DMS114 treated with DMSO at 0.1 percent for 48 hours (cell line): ENCODE measurements around the gene IFITM1.
"Not testable (repeated sequence)": the region's sequence is repeated elsewhere in the genome, so short reads cannot be mapped to it uniquely, and the experiment has no call there.

ENCODE experiments used
- DNase-seq: peaks from one replicate; lab custom pipeline; 2025; ENCODE audit not compliant: unreplicated experiment; lab: John Stamatoyannopoulos, UW

Gene IFITM1

DNA sequence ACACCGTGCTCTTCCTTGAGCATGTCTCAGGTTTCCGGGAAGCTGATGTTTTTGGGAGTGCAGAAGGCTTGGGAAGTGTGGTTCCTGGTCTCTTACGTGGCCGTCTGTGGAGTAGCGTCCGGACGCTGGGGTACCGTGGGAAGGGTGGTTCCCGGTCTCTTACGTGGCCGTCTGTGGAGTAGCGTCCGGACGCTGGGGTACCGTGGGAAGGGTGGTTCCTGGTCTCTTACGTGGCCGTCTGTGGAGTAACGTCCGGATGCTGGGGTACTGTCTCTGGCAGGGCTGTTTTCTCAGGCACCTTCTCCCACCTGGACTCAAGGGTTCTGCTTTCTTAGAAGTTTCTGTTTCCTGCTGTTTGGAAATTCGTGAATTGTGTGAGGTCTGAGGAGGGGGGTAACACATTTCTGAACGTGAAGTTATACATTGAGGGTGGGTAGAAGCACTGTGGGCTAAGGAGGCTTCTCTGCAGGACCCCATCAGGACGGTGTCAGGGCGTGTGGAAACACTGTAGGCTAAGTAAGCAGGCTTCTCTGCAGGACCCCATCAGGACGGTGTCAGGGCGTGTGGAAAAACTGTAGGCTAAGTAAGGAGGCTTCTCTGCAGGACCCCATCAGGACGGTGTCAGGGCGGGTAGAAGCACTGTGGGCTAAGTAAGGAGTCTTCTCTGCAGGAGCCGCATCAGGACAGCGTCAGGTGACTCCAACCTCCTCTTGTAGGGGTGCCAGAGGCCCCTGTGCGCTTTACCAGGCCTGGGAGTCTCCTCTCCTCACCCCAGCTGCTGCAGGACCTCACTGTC, 12.2 kb downstream of the IFITM1 start:
- DNase-seq: no peak

DNA sequence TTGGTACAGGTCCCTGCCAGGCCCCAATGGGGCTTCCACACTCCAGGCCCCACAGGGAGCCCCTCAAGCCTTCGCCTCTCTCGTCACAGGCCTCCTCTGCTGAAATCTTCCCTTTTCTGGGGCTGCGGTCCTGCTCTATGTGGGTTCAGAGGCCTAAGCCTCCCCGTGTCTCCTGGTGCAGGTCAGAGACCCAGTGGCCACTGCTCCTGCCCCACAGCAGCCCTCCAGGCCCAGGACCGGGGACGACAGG, 12.7 kb downstream of the IFITM1 start:
- DNase-seq: no peak

DNA sequence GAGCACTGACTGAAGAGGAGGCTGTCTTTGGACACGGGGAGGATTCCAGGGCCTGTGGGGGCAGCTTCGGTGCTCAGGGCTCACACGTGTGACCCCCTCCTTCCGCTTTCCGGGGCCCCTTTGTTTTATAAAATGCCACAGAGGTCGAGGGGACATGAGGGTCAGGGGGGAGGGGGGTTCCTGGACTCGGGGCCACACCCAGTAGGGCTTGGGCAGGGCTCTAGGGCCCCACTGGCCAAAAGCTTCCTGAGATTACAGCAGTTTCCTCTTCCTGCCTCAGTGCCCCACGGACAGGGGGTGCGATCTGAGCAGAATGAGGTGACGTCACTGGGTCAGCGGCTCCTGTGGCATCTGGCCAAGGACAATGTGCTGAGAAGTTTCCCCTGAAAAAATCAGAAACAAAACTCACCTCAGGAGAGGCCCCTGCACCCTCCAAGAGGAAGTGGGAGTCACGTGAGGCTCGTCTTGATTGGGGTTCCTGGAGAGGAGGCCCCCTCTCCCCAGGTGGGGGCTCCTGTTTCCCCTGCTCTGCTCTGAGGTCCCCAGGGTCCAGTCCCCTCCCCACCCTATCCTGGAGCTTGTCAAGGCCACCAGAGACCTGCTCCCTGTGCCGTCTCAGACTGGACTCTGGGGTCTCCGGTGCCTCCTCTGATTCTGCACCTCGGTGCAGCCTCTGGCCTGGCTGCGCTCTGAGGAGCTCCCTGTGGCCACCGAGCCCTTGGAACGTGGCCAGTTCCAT, 13.2 kb downstream of the IFITM1 start:
- no peak for DNase-seq

DNA sequence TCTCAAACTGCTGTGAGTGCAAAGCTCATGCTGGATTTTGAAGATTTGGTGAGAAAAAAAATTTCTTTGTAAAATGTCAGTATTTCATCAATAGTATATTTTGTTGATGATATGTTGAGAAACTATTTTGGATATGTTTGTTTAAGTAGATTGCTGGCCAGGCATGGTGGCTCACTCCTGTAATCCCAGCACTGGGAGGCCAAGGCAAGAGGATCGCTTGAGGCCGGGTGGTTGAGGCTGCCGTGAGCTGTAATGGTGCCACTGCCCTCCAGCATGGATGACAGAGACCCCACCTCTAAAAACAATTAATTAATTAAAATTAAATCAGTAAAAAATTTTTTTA, 13.7 kb downstream of the IFITM1 start:
- DNase-seq: no peak

DNA sequence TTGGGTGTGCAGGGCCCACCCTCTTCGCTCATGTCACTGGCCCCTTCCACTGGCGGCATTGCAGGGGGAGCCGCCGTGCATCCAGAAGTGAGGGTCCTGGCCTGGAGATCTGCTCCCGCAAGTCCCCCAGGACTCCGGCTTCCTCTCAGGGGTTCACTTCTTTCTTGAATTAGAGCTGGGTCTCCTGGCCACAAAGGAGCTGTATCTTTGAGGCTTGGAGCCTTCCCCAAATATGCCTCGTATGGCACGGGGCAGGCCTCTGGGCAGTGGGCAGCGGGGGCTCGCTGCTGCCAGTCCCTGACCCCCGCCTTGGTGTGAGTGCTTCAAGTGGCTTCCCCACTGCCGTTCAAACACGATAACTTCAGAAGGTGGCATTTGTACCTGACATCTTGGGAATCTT, 14.2 kb downstream of the IFITM1 start:
- no peak for DNase-seq

DNA sequence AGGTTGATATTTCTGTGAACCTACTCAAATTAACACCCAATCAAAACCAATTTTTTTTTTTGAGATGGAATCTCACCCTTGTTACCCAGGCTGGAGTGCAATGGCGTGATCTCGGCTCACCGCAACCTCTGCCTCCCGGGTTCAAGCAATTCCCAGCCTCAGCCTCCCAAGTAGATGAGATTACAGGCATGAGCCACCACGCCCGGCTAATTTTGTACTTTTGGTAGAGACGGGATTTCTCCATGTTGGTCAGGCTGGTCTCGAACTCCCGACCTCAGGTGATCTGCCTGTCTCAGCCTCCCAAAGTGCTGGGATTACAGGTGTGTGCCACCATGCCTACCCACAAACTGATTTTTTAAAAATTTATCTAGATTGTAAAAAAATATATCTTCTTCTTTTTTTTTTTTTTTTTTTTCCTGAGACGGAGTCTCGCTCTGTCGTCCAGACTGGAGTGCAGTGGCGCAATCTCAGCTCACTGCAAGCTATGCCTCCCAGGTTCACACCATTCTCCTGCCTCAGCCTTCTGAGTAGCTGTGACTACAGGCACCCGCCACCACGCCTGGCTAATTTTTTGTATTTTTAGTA, 14.8 kb downstream of the IFITM1 start:
- DNase-seq: not testable (repeated sequence)

DNA sequence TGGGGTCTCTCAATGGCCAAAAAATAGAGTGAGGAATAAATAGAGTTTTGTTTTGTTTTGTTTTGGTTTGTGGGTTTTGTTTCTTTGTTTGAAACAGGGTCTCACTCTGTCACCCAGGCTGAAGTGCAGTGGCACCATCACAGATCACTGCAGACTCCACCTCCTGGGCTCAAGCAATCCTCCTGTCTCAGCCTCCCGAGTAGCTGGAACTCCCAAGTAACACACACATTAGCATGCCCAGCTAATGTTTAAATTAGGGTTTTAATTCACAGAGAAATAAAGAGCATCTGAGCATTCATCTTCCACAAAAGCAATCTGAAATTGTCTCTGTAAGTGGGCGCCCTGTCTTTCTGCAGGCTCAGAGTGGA, 16.0 kb downstream of the IFITM1 start:
- no peak for DNase-seq

DNA sequence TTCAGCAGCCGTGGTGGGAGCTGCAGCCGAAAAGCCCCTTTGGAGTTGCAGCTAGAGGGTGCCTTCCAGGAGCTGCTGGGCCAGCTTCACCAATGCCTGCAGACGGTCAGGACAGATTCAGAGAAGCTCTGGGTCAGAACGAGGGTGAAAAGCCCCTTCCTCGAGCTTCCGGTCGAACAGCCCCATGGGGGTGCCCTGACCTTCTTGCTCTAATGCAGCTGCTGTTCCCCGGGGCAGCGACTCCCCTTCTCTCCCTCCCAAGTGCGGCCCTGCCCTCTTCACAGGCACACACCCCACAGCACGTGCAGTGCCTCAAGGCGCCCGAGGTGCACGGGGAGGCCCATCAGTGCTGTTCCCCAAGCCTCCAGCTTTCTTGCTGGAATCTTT, 16.5 kb downstream of the IFITM1 start:
- no peak for DNase-seq

DNA sequence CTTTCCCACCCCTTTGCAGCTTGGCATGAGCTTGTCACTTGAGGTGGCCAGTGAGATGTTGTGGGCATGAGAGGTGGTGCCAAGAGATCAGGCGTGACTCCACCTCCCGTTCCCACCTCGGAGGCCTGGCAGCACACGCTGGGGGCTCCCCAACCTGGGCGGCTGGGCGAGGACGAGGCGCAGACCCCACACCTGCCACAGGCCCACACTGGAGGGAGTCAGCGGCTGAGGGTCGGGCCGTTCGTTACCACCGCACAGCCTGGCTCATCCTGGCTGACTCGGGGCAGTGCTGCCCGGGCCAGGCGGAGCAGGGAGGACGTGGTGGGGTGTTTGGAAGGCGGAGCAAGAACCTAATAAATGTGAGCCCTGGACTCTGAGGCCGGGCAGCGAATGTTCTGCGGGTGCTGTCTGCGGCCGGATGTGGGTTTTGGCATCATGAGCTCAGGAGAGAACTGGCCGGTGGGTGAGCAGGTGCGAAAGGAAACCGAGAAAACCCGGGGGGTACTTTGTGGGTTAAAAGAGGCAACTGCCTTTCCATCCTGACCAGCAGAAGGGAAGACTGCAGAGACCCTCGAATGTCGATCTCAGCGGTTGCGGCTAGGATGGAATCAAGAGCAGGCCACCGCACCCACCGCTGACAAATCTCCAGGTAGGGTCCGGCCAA, 17.0 kb downstream of the IFITM1 start:
- DNase-seq: no peak

DNA sequence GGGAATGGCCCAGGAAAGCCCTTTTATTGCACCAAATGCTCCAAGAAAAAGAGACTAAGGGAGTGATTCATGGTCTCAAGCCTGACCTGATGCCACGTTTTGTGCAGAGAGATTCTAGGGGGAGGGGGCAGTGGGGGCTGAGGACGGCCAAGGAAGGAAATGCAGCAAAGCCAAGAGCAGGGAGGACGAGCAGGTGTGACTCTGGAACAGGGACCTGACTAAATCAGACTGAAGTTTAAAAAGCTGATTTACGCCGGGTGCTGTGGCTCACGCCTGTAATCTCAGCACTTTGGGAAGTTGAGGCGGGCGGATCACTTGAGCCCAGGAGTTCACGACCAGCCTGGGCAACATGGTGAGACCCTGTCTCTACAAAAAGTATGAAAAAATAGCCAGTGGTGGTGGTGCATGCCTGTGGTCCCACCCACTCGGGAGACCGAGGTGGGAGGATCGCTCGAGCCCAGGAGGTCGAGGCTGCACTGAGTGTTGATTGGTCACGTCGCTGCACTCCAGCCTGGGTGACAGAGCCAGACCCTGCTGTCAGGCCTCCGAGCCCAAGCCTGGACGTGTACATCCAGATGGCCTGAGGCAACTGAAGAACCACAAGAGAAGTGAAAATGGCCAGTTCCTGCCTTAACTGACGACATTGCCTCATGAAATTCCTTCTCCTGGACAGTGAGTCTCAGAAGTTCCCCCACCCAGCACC, 17.7 kb downstream of the IFITM1 start:
- DNase-seq: no peak

DNA sequence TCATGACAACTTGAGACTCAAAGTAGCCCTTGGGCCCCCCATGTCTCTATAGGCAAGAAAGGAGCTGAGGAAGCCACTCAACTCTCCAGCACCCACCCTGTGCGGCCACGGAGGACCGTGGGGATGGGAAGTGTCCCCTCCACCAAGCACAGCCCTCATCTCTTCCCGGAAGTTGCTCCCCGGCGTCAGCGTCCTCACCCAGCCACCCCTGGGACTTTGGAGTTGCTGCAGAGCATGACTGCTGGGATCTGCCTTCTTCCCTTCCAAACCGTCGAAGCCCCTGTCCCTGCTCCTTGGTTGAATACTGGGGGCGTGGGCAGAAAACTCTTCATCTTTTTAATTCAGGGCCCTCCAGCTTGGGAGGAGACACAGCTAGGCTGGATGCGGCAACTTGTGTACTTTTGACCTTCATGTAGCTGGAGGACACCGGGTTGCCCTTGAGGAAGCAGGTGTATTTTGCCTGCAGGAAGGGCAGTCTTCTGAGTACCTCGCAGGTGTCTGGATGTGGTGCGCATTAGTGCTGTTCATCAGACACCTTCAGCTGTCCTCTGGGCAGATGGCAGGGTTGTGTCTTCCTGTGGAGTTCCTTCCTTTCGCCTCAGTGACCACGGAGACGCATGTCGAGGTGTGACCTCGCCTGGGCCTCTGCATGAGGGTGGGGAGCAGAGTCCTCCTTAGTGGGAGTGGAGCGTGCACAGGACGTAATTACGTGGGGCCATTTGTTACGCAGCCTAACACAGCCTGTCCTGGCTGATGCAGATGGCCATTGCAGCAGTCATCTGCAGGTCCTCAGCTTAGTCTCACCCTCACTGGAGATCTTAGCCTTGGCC, 19.0 kb downstream of the IFITM1 start:
- DNase-seq: no peak

DNA sequence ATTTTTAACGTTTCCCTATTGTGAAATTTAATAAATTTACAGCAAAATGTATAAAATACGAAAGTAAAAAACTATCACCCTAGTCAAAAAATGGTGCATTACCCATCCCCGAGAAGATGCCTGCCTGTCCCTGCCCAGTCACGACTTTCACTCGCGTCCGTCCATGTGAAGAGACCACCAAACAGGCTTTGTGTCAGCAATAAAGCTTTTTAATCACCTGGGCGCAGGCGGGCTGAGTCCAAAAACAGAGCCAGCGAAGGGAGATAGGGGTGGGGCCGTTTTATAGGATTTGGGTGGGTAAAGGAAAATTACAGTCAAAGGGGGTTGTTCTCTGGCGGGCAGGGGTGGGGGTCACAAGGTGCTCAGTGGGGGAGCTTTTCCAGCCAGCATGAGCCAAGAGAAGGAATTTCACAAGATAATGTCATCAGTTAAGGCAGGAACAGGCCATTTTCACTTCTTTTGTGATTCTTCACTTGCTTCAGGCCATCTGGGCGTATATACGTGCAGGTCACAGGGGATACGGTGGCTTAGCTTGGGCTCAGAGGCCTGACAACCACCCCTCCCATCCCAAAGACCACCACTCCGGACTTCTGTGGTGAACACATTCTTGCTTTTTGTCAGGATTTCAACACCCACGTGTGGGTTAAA, 19.9 kb downstream of the IFITM1 start:
- DNase-seq: not testable (repeated sequence)

DNA sequence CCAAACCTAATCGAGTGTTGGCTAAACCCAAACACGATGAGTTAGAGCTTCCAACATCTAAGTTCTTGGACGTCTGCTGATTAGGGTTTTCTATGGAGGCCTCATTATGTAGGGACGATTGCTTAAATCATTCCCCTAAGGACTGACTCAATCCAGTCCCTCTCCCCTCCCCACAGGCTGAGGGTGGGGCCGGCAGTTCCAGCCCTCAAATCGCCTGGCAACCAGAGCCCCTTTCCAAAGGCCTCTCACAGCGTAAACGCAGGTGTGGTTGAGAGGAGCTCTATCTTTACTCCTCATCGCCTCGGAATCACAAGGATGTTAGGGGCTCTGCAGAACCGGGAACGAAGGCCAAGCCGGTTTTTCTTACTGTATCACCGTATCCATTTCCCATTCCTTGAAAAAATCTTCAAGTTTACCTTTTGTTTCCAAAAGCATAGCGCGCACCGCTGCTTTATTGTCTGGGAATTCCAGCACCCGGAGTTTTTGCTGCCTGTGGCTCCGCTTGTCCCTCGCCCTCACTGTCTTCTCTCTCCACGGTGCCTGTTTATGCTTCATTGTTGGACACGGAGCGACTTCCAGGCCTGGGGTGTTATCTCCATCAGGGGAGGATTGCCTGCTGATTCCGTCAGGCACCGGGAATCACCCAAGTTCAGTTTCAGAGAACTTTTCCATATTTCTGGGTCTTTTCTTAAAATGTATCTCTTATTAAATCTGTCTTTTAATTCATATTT, 20.6 kb downstream of the IFITM1 start:
- DNase-seq: no peak

DNA sequence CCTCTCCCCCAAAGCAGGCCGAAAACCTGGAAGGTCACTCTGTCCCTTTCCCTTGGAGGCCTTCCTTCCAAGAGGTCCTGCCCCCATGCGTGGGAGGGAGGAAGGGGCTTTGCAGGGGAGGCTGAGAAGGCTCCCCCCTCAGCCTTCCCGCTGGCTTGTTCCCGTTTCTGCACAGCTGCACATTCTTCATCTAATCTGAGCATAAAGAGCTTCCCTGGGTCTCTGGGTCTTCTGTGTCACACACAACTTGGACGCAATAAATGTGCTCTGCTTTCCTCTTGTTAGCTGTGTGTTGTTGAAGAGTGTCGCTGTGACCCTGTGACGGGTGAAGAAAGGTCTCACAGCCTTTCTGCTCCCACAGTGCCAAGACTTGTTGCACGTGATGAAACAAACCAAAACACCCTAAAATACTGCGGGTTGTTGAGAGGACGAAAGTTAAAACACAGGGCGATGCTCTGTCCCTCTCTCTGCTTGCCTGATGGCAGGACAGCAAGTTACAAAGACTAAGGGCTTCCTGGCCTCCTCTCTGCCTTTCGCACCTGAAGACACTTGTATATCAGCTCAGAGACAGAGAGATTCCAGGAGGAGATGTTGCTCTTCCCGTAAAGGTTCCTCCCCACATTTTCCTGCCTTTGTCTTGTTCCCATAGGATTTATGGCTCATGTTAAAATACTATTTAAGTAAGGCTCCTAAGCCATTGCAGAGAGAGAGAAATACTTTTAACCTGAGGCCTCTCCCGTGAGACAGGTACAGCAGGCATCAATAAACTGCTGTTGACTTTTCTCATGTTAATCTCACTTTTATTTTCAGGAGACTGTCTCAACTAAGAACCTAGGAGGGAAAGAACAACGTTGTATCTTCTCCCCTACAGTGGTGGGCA, 22.2 kb downstream of the IFITM1 start:
- no peak for DNase-seq

DNA sequence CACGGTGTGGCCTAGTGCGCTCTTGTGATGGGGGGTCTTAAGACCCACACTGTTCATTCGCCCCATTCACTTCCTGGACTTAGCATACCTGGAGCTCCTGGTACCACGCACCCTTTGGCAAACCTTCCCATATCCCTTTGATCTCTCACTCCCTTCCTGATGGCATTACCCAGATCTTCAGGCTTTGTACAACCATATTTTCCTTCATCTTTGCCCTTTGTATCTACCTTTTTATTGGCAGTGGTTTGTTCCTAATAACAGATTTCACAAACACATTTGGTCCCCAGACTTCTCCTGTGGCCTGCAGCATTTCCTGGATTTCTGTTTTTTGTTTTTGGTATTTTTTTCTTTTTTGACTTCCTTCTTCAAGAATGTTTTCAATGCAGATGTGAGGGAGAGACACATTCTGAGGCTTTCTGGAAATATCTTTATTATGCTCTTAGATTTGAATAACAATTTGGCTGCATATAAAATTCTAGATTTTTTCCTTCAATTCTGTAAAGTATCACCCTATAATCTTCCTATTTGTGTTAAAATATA, 22.9 kb downstream of the IFITM1 start:
- no peak for DNase-seq

DNA sequence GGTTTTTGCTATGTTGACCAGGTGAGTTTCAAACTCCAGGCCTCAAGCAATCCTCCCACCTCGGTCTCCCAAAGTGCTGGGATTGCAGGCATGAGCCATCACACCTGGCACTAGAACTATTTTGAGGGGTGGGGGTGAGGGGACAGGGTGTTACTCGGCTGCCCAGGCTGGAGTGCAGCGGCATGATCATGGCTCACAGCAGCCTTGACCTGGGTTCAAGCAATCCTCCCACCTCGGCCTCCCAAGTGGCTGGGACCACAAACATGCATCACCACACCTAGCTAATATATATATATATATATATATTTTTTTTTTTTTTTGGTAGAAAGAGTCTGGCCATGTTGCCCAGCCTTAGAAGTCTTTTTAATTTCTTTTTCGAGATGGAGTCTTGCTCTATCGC, 23.9 kb downstream of the IFITM1 start:
- no peak for DNase-seq

DNA sequence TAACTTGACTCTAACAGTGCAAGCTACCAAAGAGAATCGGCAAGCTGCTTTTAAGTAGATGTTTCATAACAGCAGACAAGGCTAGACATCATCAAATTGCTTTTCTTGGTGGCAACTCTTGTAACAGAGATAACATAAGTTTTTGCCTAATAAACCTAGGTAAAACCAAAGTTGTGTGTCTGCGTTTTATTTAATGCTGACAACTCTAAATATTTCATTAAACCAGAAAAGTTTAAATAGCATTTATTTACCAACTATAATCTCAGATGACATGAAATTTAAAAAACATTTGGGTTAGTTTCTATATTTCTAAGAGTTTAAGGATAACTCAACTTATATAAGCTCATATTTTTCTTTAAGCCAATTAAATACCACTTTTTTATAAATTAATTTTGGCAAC, 26.1 kb downstream of the IFITM1 start:
- DNase-seq: no peak
